Measurements from ENCODE around the gene METRN.
"Not testable (repeated sequence)": the region's sequence is repeated elsewhere in the genome, so short reads cannot be mapped to it uniquely, and the experiment has no call there.

METRN gene

GRCh38 chr16:751152-752006, 36.5 kb downstream of the METRN start:
- H3K4me3 ChIP-seq (ENCODE audit: low read depth, low read length), result no peak overlapping the region
- TF ChIP-seq, protein P1, sequence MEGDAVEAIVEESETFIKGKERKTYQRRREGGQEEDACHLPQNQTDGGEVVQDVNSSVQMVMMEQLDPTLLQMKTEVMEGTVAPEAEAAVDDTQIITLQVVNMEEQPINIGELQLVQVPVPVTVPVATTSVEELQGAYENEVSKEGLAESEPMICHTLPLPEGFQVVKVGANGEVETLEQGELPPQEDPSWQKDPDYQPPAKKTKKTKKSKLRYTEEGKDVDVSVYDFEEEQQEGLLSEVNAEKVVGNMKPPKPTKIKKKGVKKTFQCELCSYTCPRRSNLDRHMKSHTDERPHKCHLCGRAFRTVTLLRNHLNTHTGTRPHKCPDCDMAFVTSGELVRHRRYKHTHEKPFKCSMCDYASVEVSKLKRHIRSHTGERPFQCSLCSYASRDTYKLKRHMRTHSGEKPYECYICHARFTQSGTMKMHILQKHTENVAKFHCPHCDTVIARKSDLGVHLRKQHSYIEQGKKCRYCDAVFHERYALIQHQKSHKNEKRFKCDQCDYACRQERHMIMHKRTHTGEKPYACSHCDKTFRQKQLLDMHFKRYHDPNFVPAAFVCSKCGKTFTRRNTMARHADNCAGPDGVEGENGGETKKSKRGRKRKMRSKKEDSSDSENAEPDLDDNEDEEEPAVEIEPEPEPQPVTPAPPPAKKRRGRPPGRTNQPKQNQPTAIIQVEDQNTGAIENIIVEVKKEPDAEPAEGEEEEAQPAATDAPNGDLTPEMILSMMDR (IDR thresholded peaks at IDR 0.05; ENCODE audit: borderline replicate concordance, insufficient read depth, low read depth, low read length), result no peak

GRCh38 chr16:752007-752312, 37.0 kb downstream of the METRN start:
- TF ChIP-seq, protein P1 (IDR thresholded peaks at IDR 0.05; ENCODE audit: borderline replicate concordance, insufficient read depth, low read depth, low read length), result no peak
- no peak overlapping the region for H3K4me3 ChIP-seq (ENCODE audit: low read depth, low read length)

DNA sequence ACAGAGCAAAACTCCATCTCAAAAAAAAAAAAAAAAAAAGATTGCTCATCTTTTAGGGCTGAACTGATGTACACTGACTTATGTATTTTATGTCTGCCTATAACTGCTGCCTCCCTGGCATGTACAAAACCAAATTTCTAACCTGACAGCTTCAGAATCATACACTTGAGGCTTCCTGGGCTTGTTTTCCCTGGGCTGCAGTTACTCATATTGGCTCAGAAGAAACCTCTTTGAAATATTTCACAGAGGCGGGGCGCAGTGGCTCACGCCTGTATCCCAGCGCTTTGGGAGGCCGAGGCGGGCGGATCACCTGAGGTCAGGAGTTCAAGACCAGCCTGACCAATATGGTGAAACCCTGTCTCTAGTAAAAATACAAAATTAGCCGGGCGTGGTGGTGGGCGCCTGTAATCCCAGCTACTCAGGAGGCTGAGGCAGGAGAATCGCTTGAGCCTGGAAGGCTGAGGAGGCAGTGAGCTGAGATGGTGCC, 39.2 kb downstream of the METRN start:
- not testable (repeated sequence) for H3K4me3 ChIP-seq (ENCODE audit: low read depth, low read length)

DNA sequence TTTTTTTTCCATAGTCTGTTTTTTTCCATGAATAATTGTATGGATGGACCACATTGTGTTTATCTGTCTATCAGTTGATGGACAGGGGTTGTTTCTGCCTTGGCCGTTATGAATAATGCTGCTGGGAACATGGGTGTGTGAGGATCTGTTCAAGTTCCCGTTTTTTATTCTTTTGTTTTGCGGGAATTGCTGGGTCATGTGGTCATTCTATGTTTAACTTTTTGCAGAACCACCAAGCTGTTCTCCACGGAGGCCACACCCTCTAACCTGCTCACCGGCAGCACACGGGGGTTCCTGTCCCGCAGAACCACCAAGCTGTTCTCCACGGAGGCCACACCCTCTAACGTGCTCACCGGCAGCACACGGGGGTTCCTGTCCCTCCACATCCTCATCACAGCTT, 39.7 kb downstream of the METRN start:
- H3K4me3 ChIP-seq (ENCODE audit: low read depth, low read length), result no peak overlapping the region
- TF ChIP-seq, protein P1 (IDR thresholded peaks at IDR 0.05; ENCODE audit: borderline replicate concordance, insufficient read depth, low read depth, low read length), result no peak

DNA sequence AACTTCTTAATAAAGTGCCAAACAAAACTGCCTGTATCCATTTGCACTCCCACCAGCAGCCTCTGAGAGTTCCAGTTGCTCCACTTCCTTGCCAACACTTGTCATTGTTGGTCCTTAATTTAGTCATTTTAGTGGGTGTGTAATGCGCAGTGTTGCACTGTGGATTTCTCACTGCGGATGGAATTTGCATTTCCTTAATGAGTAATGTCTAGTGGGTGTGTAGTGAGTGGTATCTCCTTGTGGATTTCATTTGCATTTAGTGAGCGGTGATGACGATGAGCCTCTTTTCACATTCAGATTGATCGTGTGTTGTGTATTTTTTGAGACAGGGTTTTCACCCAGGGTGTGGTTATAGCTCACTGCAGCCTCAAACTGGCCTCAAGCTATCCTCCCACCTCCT, 41.5 kb downstream of the METRN start:
- no peak overlapping the region for H3K4me3 ChIP-seq (ENCODE audit: low read depth, low read length)
- TF ChIP-seq, protein P1 (IDR thresholded peaks at IDR 0.05; ENCODE audit: borderline replicate concordance, insufficient read depth, low read depth, low read length), result no peak

DNA sequence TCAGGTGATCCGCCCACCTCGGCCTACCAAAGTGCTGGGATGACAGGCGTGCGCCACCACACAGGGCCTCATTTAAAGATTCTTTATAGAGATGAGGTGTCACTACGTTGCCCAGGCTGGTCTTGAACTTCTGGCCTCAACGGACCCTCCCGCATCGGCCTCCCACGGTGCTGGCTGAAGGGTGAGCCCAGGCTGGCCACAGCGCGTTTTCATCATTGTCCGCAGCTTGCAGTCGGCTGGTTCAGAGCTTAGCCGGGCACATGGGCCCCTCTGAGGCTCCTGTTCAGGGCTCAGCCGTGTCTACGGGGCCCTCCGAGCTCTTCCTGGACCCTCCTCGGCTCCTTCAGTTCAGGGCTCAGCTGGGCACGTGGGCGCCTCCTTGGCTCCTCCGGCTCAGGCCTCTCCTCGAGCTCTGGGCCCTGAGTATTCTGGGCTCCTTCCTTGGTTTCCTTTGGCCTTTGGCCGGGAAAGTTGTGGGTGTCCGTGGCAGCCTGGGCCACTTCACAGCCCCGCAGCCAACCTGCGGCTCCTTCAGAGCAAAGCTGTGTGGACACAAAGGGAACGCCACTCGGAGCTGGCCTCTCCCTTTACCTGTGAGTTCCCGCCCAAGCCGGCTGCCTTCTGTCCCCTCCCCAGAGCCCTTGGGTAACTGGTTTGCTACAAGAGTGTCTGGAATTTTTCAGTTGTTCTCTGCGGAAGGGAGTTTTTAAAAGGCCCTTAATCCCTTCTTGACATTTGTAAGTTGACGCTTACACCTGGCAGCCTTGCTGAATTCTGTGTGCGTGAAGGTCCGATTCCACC, 44.4 kb downstream of the METRN start:
- H3K4me3 ChIP-seq (ENCODE audit: low read depth, low read length), result no peak overlapping the region
- TF ChIP-seq, protein P1 (IDR thresholded peaks at IDR 0.05; ENCODE audit: borderline replicate concordance, insufficient read depth, low read depth, low read length), result no peak

GRCh38 chr16:760065-760464, 45.1 kb downstream of the METRN start:
- TF ChIP-seq, protein P1 (IDR thresholded peaks at IDR 0.05; ENCODE audit: borderline replicate concordance, insufficient read depth, low read depth, low read length), result no peak
- no peak overlapping the region for H3K4me3 ChIP-seq (ENCODE audit: low read depth, low read length)

Measured in GM12875 (cell line).